Vagina (tissue), 2 donors: ENCODE measurements around the gene MRPS10. TPM values are rescaled to one million over a fixed set of nuclear protein-coding genes. Genes with fewer than 3 reads are reported as not detected.

Source experiments
- DNase-seq, 2 donors: peaks; one replicate each; pipeline ENCODE4 v3.0.0-alpha.2; 2017; ENCODE audit errors: extremely low spot score in 2 of 2
- H3K27ac ChIP-seq: fragments of 200-600 bp; sonication (generic); one replicate; pipeline ENCODE4 v1.5.1; 2019
- H3K27me3 ChIP-seq: fragments of 200-600 bp; sonication (generic); one replicate; pipeline ENCODE4 v1.5.1; 2019
- H3K36me3 ChIP-seq, 2 donors: fragments of 200-600 bp; sonication (generic); one replicate each; pipeline ENCODE4 v1.5.1; 2017 to 2019
- H3K4me1 ChIP-seq: fragments of 200-600 bp; sonication (generic); one replicate; pipeline ENCODE4 v1.5.1; 2019
- H3K4me3 ChIP-seq, 2 donors: fragments of 200-600 bp; sonication (generic); 1 replicate in 1 of 2; 2 replicates in 1 of 2; pipeline ENCODE4 v1.5.1; 2016 to 2019
- H3K9me3 ChIP-seq: fragments of 200-600 bp; sonication (generic); one replicate; pipeline ENCODE4 v1.5.1; 2019
- POLR2A ChIP-seq, 2 donors: fragments of 450-650 bp; IDR thresholded peaks; one replicate each; pipeline ENCODE4 v1.6.1; 2017; ENCODE audit warnings: antibody characterized with exemption in 2 of 2, mild to moderate bottlenecking in 2 of 2, moderate library complexity in 2 of 2
- POLR2AphosphoS5 ChIP-seq, 2 donors: sonication (generic); formaldehyde crosslinking; IDR thresholded peaks; one replicate each; pipeline ENCODE4 v1.9.0; 2017; ENCODE audit warnings: antibody characterized with exemption in 2 of 2, mild to moderate bottlenecking in 2 of 2, low read depth in 1 of 2; ENCODE audit not compliant: insufficient read depth in 1 of 2
- intact Hi-C: fragments of 100-400 bp; cut with DNase I; formaldehyde crosslinking; loops from one replicate; pipeline ENCODE4 v1.15.1; 2023
- total RNA-seq: library from RNA; depleted of rRNA; stranded (reverse); fragments of >200 nt; gene quantifications from one replicate; pipeline ENCODE4 v1.2.3, GENCODE V29; 2016
- TF ChIP-seq, protein P1 (sequence below), 3 experiments: fragments of 450-650 bp in 2 of 3; fragments of 200-600 bp in 1 of 3; sonication (generic) in 1 of 3; IDR thresholded peaks; one replicate each; pipeline ENCODE4 v1.5.1; 2017 to 2019; ENCODE audit warnings: antibody characterized with exemption in 3 of 3, mild to moderate bottlenecking in 2 of 3, moderate library complexity in 2 of 3

The MRPS10 gene
- total RNA-seq, 1 donor from 2014 or later, result 21.4 TPM

DNA sequence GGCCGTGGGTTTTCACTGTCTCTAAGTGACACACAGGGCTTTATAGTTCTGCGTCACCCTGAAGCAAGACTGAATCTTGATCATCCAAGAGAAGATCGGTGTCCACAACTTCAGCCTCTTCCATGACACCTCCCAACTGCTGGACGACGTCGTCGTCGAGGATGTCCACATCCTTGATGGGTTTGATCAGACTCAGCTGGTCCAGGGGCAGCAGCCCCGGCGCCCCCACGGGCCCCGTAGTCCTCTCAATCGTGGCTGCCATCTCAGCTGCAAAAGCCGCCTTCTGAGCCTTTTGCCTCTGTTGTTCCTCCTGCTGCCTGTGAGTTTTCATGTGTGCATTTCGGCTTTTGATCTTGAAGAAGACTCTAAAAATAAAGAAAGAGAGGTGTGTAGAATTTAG, 10.6 kb upstream of the MRPS10 start:
- no peak overlapping the region for H3K27ac ChIP-seq
- H3K9me3 ChIP-seq, result no peaks in the 10 kb centered on the region
- TF ChIP-seq POLR2AphosphoS5 (IDR thresholded peaks at IDR 0.05; ENCODE audit: insufficient read depth in 1 of 2, low read depth in 1 of 2), result no peak
- TF ChIP-seq, protein P1, sequence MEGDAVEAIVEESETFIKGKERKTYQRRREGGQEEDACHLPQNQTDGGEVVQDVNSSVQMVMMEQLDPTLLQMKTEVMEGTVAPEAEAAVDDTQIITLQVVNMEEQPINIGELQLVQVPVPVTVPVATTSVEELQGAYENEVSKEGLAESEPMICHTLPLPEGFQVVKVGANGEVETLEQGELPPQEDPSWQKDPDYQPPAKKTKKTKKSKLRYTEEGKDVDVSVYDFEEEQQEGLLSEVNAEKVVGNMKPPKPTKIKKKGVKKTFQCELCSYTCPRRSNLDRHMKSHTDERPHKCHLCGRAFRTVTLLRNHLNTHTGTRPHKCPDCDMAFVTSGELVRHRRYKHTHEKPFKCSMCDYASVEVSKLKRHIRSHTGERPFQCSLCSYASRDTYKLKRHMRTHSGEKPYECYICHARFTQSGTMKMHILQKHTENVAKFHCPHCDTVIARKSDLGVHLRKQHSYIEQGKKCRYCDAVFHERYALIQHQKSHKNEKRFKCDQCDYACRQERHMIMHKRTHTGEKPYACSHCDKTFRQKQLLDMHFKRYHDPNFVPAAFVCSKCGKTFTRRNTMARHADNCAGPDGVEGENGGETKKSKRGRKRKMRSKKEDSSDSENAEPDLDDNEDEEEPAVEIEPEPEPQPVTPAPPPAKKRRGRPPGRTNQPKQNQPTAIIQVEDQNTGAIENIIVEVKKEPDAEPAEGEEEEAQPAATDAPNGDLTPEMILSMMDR (IDR thresholded peaks at IDR 0.05), result no peak
- no peak for TF ChIP-seq POLR2A (IDR thresholded peaks at IDR 0.05)
- intact Hi-C loops, result no loop called here
- no peak overlapping the region for H3K4me3 ChIP-seq
- DNase-seq, result no peak
- H3K27me3 ChIP-seq, result no peaks in the 10 kb centered on the region
- peaks cover 37% of the 10 kb centered on the region for H3K4me1 ChIP-seq
- peaks cover 0 to 14% of the 10 kb centered on the region in 2 donors for H3K36me3 ChIP-seq

DNA sequence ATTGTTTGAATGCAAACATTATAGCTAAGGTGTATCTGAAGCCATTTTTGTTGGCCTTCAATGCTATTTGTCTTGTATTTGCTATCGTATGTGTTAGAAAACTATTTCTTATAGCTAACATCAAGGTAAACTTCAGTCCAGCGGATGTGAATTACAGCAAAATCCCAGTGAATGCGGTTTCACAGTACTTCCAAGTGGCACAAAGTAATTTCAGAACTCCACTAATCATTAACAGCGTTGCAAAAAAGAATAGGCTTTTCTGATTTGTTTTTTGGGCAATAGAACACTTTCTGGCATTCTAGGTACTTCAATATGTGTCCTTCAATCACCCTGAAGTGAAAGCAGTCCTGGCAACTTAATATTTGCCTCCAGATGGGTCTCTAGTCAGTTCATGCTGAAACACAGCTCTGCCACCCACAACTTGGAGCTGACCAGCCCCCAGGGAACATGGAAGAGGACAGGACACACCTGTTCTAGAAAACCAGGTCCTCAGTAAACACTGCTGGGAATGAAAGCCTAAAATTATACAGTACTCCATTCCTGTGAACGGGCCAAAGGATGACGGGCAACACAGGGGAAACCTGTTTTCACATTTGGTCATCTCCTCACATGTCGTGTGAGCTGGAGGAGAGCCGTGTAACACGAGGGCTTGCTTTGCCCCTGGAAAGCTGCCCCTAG, 9.7 kb upstream of the MRPS10 start:
- Histone ChIP-seq H3K4me1 (peaks cover 37% of the 10 kb centered on the region), H3K4me3 (no peak overlapping the region), H3K27me3 (no peaks in the 10 kb centered on the region), H3K36me3 (peaks cover 0 to 7% of the 10 kb centered on the region in 2 donors), H3K9me3 (no peaks in the 10 kb centered on the region), H3K27ac (peak overlapping the region; percentile 46)
- DNase-seq, result no peak
- TF ChIP-seq, protein P1 (IDR thresholded peaks at IDR 0.05), result no peak
- no peak for TF ChIP-seq POLR2A (IDR thresholded peaks at IDR 0.05)
- no peak for TF ChIP-seq POLR2AphosphoS5 (IDR thresholded peaks at IDR 0.05; ENCODE audit: insufficient read depth in 1 of 2, low read depth in 1 of 2)
- intact Hi-C loops, result no loop called here

DNA sequence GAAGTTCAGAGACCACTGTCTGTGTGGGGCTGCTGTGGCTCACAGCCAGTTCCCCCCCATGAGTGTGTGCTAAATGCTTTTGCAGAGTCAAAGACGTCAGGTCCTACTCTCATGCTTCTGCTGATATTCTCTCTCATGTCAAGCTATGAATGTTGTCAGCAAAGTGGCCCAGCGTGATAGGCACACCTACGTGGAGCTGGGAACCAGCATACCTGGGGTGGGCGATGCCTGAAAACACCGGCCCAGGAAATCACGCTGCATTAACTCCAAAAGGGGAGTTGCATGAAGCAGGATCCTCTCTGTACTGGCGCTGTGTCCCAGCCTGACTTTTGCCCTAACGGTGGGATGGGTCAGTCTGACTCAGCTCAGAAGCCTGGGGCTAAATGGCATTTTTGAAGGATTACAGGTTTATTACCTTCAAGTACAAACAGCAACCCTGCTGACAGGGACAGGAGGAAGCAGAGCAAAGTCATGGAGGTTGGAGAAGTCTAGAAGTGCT, 9.0 kb upstream of the MRPS10 start:
- H3K27me3 ChIP-seq, result no peaks in the 10 kb centered on the region
- H3K27ac ChIP-seq, result peak overlapping the region; percentile 46
- H3K4me1 ChIP-seq, result peaks cover 37% of the 10 kb centered on the region
- no peak overlapping the region for H3K4me3 ChIP-seq
- peaks cover 0 to 3% of the 10 kb centered on the region in 2 donors for H3K36me3 ChIP-seq
- TF ChIP-seq POLR2A (IDR thresholded peaks at IDR 0.05), result no peak
- TF ChIP-seq, protein P1 (IDR thresholded peaks at IDR 0.05), result no peak
- TF ChIP-seq POLR2AphosphoS5 (IDR thresholded peaks at IDR 0.05; ENCODE audit: insufficient read depth in 1 of 2, low read depth in 1 of 2), result peak in 1 of 2 donors; percentile 47
- no peak for DNase-seq
- intact Hi-C loops, result no loop called here
- H3K9me3 ChIP-seq, result no peaks in the 10 kb centered on the region

DNA sequence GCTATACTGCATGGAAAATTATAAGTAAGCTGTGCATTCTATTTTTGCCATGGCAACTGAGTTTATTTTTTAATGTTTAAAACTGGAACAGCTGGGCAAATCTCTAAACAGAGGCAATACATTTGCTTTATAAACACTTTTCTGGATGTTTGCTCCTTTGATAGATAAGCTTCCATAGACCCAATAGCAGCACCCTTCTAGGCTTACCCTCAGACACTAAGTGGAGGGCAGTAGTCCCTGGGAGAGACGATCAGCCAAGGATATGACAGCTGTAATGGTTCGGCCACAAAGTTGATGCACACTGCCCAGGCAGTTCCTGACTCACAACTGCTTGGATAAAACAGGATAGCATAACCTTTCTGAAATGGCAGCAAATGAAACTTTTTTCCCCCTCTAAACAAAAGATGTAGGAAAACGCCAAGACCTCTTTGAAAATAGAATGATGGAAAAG, 8.5 kb upstream of the MRPS10 start:
- no peak for DNase-seq
- Histone ChIP-seq H3K4me3 (no peak overlapping the region), H3K36me3 (no peaks in the 10 kb centered on the region), H3K4me1 (peaks cover 37% of the 10 kb centered on the region), H3K27ac (no peak overlapping the region), H3K27me3 (no peaks in the 10 kb centered on the region), H3K9me3 (no peaks in the 10 kb centered on the region)
- intact Hi-C loops, result no loop called here
- TF ChIP-seq, protein P1 (IDR thresholded peaks at IDR 0.05), result no peak
- TF ChIP-seq POLR2AphosphoS5 (IDR thresholded peaks at IDR 0.05; ENCODE audit: insufficient read depth in 1 of 2, low read depth in 1 of 2), result no peak
- TF ChIP-seq POLR2A (IDR thresholded peaks at IDR 0.05), result no peak

DNA sequence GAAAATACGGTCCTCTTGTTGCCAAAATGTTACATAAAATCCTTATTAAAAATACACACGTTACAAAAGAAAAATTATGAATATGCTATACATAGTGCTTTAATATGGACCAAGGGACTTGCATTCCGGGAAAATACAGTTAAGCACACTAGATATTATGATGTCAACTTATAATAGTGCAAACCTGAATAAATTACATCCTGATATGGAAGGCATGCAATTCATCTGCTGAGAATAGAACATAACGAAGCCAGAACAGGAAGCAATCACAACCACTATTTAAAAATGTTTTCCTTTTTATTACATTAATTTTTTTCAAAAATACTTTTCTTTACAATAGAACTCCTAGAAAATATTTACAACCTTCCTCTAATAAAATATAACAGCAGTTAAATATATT, 7.8 kb upstream of the MRPS10 start:
- Histone ChIP-seq H3K4me3 (no peak overlapping the region), H3K9me3 (no peaks in the 10 kb centered on the region), H3K36me3 (no peaks in the 10 kb centered on the region), H3K4me1 (peaks cover 37% of the 10 kb centered on the region), H3K27me3 (no peaks in the 10 kb centered on the region), H3K27ac (no peak overlapping the region)
- intact Hi-C loops, result no loop called here
- no peak for TF ChIP-seq POLR2AphosphoS5 (IDR thresholded peaks at IDR 0.05; ENCODE audit: insufficient read depth in 1 of 2, low read depth in 1 of 2)
- TF ChIP-seq, protein P1 (IDR thresholded peaks at IDR 0.05), result no peak
- no peak for DNase-seq
